Ascending aorta (tissue), 2 donors: ENCODE results near the gene CAMK4. TPM values are rescaled to one million over a fixed set of nuclear protein-coding genes. Genes with fewer than 3 reads are reported as not detected.

Source experiments
- DNase-seq, 2 donors: peaks; one replicate each; pipeline ENCODE4 v3.0.0-alpha.2; 2019; ENCODE audit warnings: low spot score in 2 of 2
- H3K27ac ChIP-seq, 2 donors: fragments of 200-600 bp; sonication (generic); one replicate each; pipeline ENCODE4 v1.5.1; 2016 to 2017; ENCODE audit warnings: mild to moderate bottlenecking in 1 of 2
- H3K27me3 ChIP-seq: fragments of 200-600 bp; sonication (generic); one replicate; pipeline ENCODE4 v1.5.1; 2017
- H3K36me3 ChIP-seq, 2 donors: fragments of 200-600 bp; sonication (generic); one replicate each; pipeline ENCODE4 v1.5.1; 2016
- H3K4me1 ChIP-seq, 2 donors: fragments of 200-600 bp; sonication (generic); one replicate each; pipeline ENCODE4 v1.5.1; 2016 to 2017; ENCODE audit warnings: mild to moderate bottlenecking in 1 of 2
- H3K4me3 ChIP-seq, 2 donors: fragments of 200-600 bp; sonication (generic); one replicate each; pipeline ENCODE4 v1.5.1; 2016 to 2017; ENCODE audit warnings: mild to moderate bottlenecking in 1 of 2
- H3K9me3 ChIP-seq, 2 donors: fragments of 200-600 bp; sonication (generic); one replicate each; pipeline ENCODE4 v1.5.1; 2016
- CTCF ChIP-seq, 3 experiments: fragments of 200-600 bp in 2 of 3; fragments of 450-650 bp in 1 of 3; sonication (generic) in 2 of 3; IDR thresholded peaks; one replicate each; pipeline ENCODE4 v1.5.1; 2016 to 2019; ENCODE audit warnings: antibody characterized with exemption in 3 of 3, mild to moderate bottlenecking in 1 of 3, moderate library complexity in 1 of 3
- intact Hi-C: fragments of 100-400 bp; cut with DNase I; formaldehyde crosslinking; loops from one replicate; pipeline ENCODE4 v1.15.1; 2023
- total RNA-seq: library from RNA; depleted of rRNA; stranded (reverse); fragments of >200 nt; gene quantifications from one replicate; pipeline ENCODE4 v1.1.0, GENCODE V29; 2016

CAMK4 gene
- total RNA-seq, 1 donor from 2014 or later, result under 0.01 TPM

- TF ChIP-seq CTCF (IDR thresholded peaks at IDR 0.05), result no peak
- Histone ChIP-seq H3K9me3 (no peaks in the 10 kb centered on the region), H3K27ac (no peak overlapping the region), H3K36me3 (no peaks in the 10 kb centered on the region), H3K27me3 (no peaks in the 10 kb centered on the region), H3K4me1 (no peaks in the 10 kb centered on the region), H3K4me3 (no peak overlapping the region)
- intact Hi-C loops, result no loop called here
- no peak for DNase-seq
These were observed 10.0 kb upstream of the CAMK4 start for GRCh38 chr5:111214052-111214742.

GRCh38 chr5:111215971-111216370 lies 8.2 kb upstream of the CAMK4 start:
- Histone ChIP-seq H3K4me3 (no peak overlapping the region), H3K9me3 (no peaks in the 10 kb centered on the region), H3K36me3 (no peaks in the 10 kb centered on the region), H3K27me3 (no peaks in the 10 kb centered on the region), H3K4me1 (no peaks in the 10 kb centered on the region), H3K27ac (no peak overlapping the region)
- TF ChIP-seq CTCF (IDR thresholded peaks at IDR 0.05), result no peak
- intact Hi-C loops, result no loop called here
- no peak for DNase-seq

- Histone ChIP-seq H3K4me3 (no peak overlapping the region), H3K9me3 (no peaks in the 10 kb centered on the region), H3K27ac (no peak overlapping the region), H3K27me3 (no peaks in the 10 kb centered on the region), H3K36me3 (no peaks in the 10 kb centered on the region), H3K4me1 (peaks cover 3 to 11% of the 10 kb centered on the region in 2 donors)
- TF ChIP-seq CTCF (IDR thresholded peaks at IDR 0.05), result no peak
- DNase-seq, result no peak
- intact Hi-C loops, result no loop called here
These were observed 3.0 kb upstream of the CAMK4 start for GRCh38 chr5:111221139-111221538.

- Histone ChIP-seq H3K27me3 (no peaks in the 10 kb centered on the region), H3K36me3 (no peaks in the 10 kb centered on the region), H3K27ac (peak overlapping the region in 1 of 2 donors; percentile 20), H3K4me1 (peaks cover 3 to 11% of the 10 kb centered on the region in 2 donors), H3K9me3 (no peaks in the 10 kb centered on the region), H3K4me3 (peak overlapping the region in 1 of 2 donors; percentile 89)
- TF ChIP-seq CTCF (IDR thresholded peaks at IDR 0.05), result no peak
- intact Hi-C loops, result no loop called here
- DNase-seq, result no peak
These were observed 940 bp upstream of the CAMK4 start for GRCh38 chr5:111223101-111223786.

- H3K27ac ChIP-seq, result no peak overlapping the region
These were observed 569 bp downstream of the CAMK4 start for GRCh38 chr5:111224561-111225345.

More at GRCh38 chr5:111224561-111225345, 569 bp downstream of the CAMK4 start:
- Histone ChIP-seq H3K4me3 (peak overlapping the region; percentile 75 to 89), H3K36me3 (no peaks in the 10 kb centered on the region), H3K4me1 (peaks cover 3 to 11% of the 10 kb centered on the region in 2 donors), H3K9me3 (no peaks in the 10 kb centered on the region), H3K27me3 (no peaks in the 10 kb centered on the region)
- no peak for DNase-seq
- no peak for TF ChIP-seq CTCF (IDR thresholded peaks at IDR 0.05)
- intact Hi-C loops, result no loop called here
